ENCODE measurements around the gene ELK1.

GRCh38 chrX:47650164-47651042 lies at the start of gene ELK1:
- TF ChIP-seq POLR2AphosphoS5 (IDR thresholded peaks at IDR 0.05; ENCODE audit: low read depth, low read length) (0 out of 2 replicates have a peak, but pooled peaks have one; percentile 16), REST (IDR thresholded peaks at IDR 0.05; ENCODE audit: insufficient read depth in 1 of 2, low read depth in 2 of 2, low read length in 2 of 2) (no peak), TAF1 (IDR thresholded peaks at IDR 0.05; ENCODE audit: borderline replicate concordance, insufficient read depth, low read length) (no peak; the same call in 1 of the 2 replicates)
